Measurements from ENCODE around the gene KIDINS220. TPM values are rescaled to one million over a fixed set of nuclear protein-coding genes. Genes with fewer than 3 reads are reported as not detected.

The KIDINS220 gene
- total and polyA plus RNA-seq, 4 donors: 8.1 to 50.9 (median 30.8) TPM

- Histone ChIP-seq H3K27me3 (ENCODE audit: control insufficient read depth in 4 of 4, insufficient read depth in 4 of 4, low read length in 3 of 4) (no peaks in the 10 kb centered on the region), H3K4me3 (ENCODE audit: low read depth in 1 of 3, low read length in 3 of 3) (peak within 1 kb of the TSS; percentile 91 to 97 (median 92)), H3K36me3 (ENCODE audit: control insufficient read depth in 4 of 4, insufficient read depth in 3 of 4, low read depth in 1 of 4, low read length in 3 of 4) (no peaks in the 10 kb centered on the region), H3K9me3 (ENCODE audit: control insufficient read depth in 4 of 4, low read length in 3 of 4) (no peaks in the 10 kb centered on the region), H3K4me1 (ENCODE audit: control insufficient read depth in 4 of 4, insufficient read depth in 4 of 4, low read length in 3 of 4) (peaks cover 2 to 20% (median 4%) of the 10 kb centered on the region in 4 donors), H3K9ac (ENCODE audit: low read depth in 1 of 2, low read length in 2 of 2) (peak within 1 kb of the TSS; percentile 94 to 100), H3K27ac (ENCODE audit: low read depth in 1 of 2, low read length in 2 of 2) (peak within 1 kb of the TSS; percentile 100)
- DNase-seq (ENCODE audit: low spot score): peak; percentile 100
- under 1% methylated on average over 69 of the region's 70 CpGs for WGBS
- TF ChIP-seq HNF4A (conservative IDR thresholded peaks at IDR 0.05): peak in 1 of 2 donors; percentile 24
- TF ChIP-seq REST (IDR thresholded peaks at IDR 0.05): peak; percentile 98
- peak; percentile 96 for TF ChIP-seq SP1 (IDR thresholded peaks at IDR 0.05)
- peak in 1 of 2 donors; percentile 13 for TF ChIP-seq EGR1 (IDR thresholded peaks at IDR 0.05; ENCODE audit: low read depth in 2 of 2)
- TF ChIP-seq GABPA (IDR thresholded peaks at IDR 0.05 in 1 of 2, conservative IDR thresholded peaks at IDR 0.05 in 1 of 2): no peak
- peak in 1 of 2 donors; percentile 35 for TF ChIP-seq JUND (IDR thresholded peaks at IDR 0.05)
- TF ChIP-seq FOXA1 (IDR thresholded peaks at IDR 0.05): no peak
- TF ChIP-seq ZBTB33 (IDR thresholded peaks at IDR 0.05): no peak
- TF ChIP-seq RXRA (IDR thresholded peaks at IDR 0.05): peak; percentile 6 to 13
- TF ChIP-seq FOXA2 (IDR thresholded peaks at IDR 0.05): no peak
- peak; percentile 75 for TF ChIP-seq YY1 (IDR thresholded peaks at IDR 0.05)
- no peak for TF ChIP-seq NR2F2 (IDR thresholded peaks at IDR 0.05)
- peak; percentile 100 for TF ChIP-seq TAF1 (conservative IDR thresholded peaks at IDR 0.05)
- TF ChIP-seq RAD21 (IDR thresholded peaks at IDR 0.05): peak; percentile 56 to 63
These were observed 155.4 kb downstream of the KIDINS220 start, which contains the start of gene ID2 for GRCh38 chr2:8681786-8682692. Gene ID2, plus strand, starts transcription at chr2:8682056. Its CDS starts 110 bp downstream, at chr2:8682166.

DNA sequence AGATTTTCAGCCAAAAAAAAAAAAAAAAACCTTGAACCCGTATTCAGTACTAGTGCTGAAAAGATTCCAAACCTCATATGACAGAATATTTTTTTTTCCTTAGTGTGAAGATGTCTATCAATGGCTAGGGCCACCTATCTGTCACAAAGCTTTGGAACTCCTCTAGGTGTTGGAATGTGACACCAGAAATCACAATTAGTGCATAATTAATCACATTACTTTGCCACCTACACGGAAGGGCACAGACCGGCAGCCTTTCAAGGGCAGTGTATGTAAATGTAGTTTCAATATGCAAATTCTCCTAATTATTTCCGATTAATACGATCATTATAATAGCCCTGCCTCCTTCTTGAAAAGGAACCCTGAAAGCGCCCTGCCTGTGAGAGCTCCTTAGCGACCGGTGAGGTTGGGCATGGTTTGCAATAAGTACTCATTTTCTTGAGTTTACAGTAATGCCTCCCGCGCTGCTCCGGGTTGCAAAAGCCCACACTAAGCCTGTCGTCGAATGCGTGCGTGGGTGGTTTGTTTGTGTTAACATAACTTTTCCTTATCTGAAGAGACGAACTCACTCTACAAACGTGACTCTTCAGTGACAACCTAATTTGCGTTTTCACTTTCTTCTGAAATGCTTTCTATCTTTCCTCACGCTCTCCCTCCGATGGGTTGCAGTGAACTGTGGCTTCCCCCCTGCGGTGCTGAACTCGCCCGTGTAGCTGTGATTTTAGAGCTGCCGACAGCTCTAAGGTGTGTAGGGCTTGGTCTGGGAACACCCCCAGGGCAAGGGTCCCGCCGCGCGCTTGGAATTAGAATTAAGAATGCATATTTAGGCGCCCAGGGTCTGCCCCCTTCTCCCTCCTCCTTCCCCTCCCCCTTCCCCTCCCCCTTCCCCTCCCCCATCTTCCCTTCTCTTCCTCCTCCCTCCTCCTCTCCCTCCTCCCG is 156.3 kb downstream of the KIDINS220 start:
- peak in 1 of 2 donors; percentile 49 for TF ChIP-seq RXRA (IDR thresholded peaks at IDR 0.05)
- TF ChIP-seq TAF1 (conservative IDR thresholded peaks at IDR 0.05): no peak
- peak; percentile 91 to 93 for TF ChIP-seq EGR1 (IDR thresholded peaks at IDR 0.05; ENCODE audit: low read depth in 2 of 2)
- TF ChIP-seq NR2F2 (IDR thresholded peaks at IDR 0.05): no peak
- TF ChIP-seq RAD21 (IDR thresholded peaks at IDR 0.05): peak in 1 of 2 donors; percentile 27
- peak; percentile 7 for TF ChIP-seq CTCF (IDR thresholded peaks at IDR 0.05; ENCODE audit: low read depth, low read length, missing input control)
- Histone ChIP-seq H3K27ac (ENCODE audit: low read depth in 1 of 2, low read length in 2 of 2) (peak overlapping the region; percentile 100), H3K9me3 (ENCODE audit: control insufficient read depth in 4 of 4, low read length in 3 of 4) (no peaks in the 10 kb centered on the region), H3K4me1 (ENCODE audit: control insufficient read depth in 4 of 4, insufficient read depth in 4 of 4, low read length in 3 of 4) (peaks cover 2 to 26% (median 7%) of the 10 kb centered on the region in 4 donors), H3K36me3 (ENCODE audit: control insufficient read depth in 4 of 4, insufficient read depth in 3 of 4, low read depth in 1 of 4, low read length in 3 of 4) (no peaks in the 10 kb centered on the region), H3K9ac (ENCODE audit: low read depth in 1 of 2, low read length in 2 of 2) (peak overlapping the region; percentile 77 to 84), H3K27me3 (ENCODE audit: control insufficient read depth in 4 of 4, insufficient read depth in 4 of 4, low read length in 3 of 4) (no peaks in the 10 kb centered on the region), H3K4me3 (ENCODE audit: low read depth in 1 of 3, low read length in 3 of 3) (peak overlapping the region; percentile 51 to 76 (median 68))
- WGBS: 1% methylated on average over 30 of the region's 30 CpGs
- DNase-seq (ENCODE audit: low spot score): peak; percentile 66
